Mesenchymal stem cell (in vitro differentiated cells and primary cell): ENCODE results near the gene TRAFD1.
"Not testable (repeated sequence)": the region's sequence is repeated elsewhere in the genome, so short reads cannot be mapped to it uniquely, and the experiment has no call there.

ENCODE experiments used
- DNase-seq: peaks from one replicate; pipeline ENCODE4 v3.0.0-alpha.2; 2013
- H2AFZ ChIP-seq: one replicate; pipeline ENCODE4 v1.6.1; 2013; ENCODE audit warnings: low read depth, mild to moderate bottlenecking, control low read depth, inconsistent platforms, low read length, moderate library complexity
- H2AK5ac ChIP-seq: 2 replicates; pipeline ENCODE4 v1.6.1; 2013; ENCODE audit warnings: low read length, moderate library complexity, mild to moderate bottlenecking, inconsistent platforms; ENCODE audit not compliant: severe bottlenecking
- H2BK120ac ChIP-seq: one replicate; pipeline ENCODE4 v1.6.1; 2013; ENCODE audit warnings: low read depth, mild to moderate bottlenecking, inconsistent platforms, low read length, moderate library complexity
- H2BK12ac ChIP-seq, 2 experiments: one replicate each; pipeline ENCODE4 v1.6.1; 2013; ENCODE audit warnings: inconsistent platforms in 2 of 2, low read length in 2 of 2, mild to moderate bottlenecking in 2 of 2, moderate library complexity in 2 of 2, control low read depth in 1 of 2
- H2BK15ac ChIP-seq: one replicate; pipeline ENCODE4 v1.6.1; 2013; ENCODE audit warnings: mild to moderate bottlenecking, low read depth, inconsistent platforms; ENCODE audit not compliant: poor library complexity, severe bottlenecking
- H2BK5ac ChIP-seq: 2 replicates; pipeline ENCODE4 v1.6.1; 2013; ENCODE audit warnings: low read depth, mild to moderate bottlenecking, low read length, control low read depth, inconsistent platforms; ENCODE audit not compliant: poor library complexity, severe bottlenecking
- H3K14ac ChIP-seq, 2 experiments: one replicate each; pipeline ENCODE4 v1.6.1; 2013; ENCODE audit warnings: inconsistent platforms in 2 of 2, low read length in 2 of 2, control low read depth in 1 of 2, mild to moderate bottlenecking in 1 of 2, moderate library complexity in 1 of 2
- H3K18ac ChIP-seq, 2 experiments: one replicate each; pipeline ENCODE4 v1.6.1; 2013; ENCODE audit warnings: inconsistent platforms in 2 of 2, low read length in 2 of 2, control low read depth in 1 of 2, low read depth in 1 of 2, mild to moderate bottlenecking in 1 of 2
- H3K23ac ChIP-seq, 2 experiments: one replicate each; pipeline ENCODE4 v1.6.1; 2013; ENCODE audit warnings: inconsistent platforms in 2 of 2, low read length in 2 of 2, mild to moderate bottlenecking in 2 of 2, moderate library complexity in 2 of 2, control low read depth in 1 of 2
- H3K27ac ChIP-seq: 2 replicates; pipeline ENCODE4 v1.5.1; 2013; ENCODE audit warnings: mild to moderate bottlenecking, moderate library complexity, low read length, control low read depth, inconsistent platforms; ENCODE audit not compliant: poor library complexity, severe bottlenecking
- H3K27me3 ChIP-seq, 2 experiments: 2 replicates each; pipeline versions ENCODE4 v1.6.1 to v1.7.0; 2013; ENCODE audit warnings: low read length in 2 of 2, mild to moderate bottlenecking in 2 of 2, moderate library complexity in 2 of 2, control low read depth in 1 of 2, inconsistent platforms in 1 of 2; ENCODE audit not compliant: control insufficient read depth in 1 of 2, insufficient read depth in 1 of 2
- H3K36me3 ChIP-seq, 2 experiments: 2 replicates each; pipeline versions ENCODE4 v1.6.1 to v1.7.0; 2013; ENCODE audit warnings: low read length in 2 of 2, control low read depth in 1 of 2, inconsistent platforms in 1 of 2, low read depth in 1 of 2, mild to moderate bottlenecking in 1 of 2; ENCODE audit not compliant: insufficient read depth in 2 of 2, control insufficient read depth in 1 of 2
- H3K4ac ChIP-seq, 2 experiments: one replicate each; pipeline ENCODE4 v1.6.1; 2013; ENCODE audit warnings: inconsistent platforms in 2 of 2, low read length in 2 of 2, mild to moderate bottlenecking in 2 of 2, moderate library complexity in 2 of 2, control low read depth in 1 of 2, low read depth in 1 of 2
- H3K4me1 ChIP-seq: 2 replicates; pipeline ENCODE4 v1.6.1; 2013; ENCODE audit warnings: low read depth, low read length, control low read depth; ENCODE audit not compliant: control insufficient read depth, insufficient read depth
- H3K4me2 ChIP-seq: 2 replicates; pipeline ENCODE4 v1.6.1; 2013; ENCODE audit warnings: low read length, mild to moderate bottlenecking, inconsistent platforms; ENCODE audit not compliant: poor library complexity, severe bottlenecking
- H3K4me3 ChIP-seq, 2 experiments: 2 replicates each; pipeline versions ENCODE4 v1.5.1 to v1.7.0; 2013; ENCODE audit warnings: low read length in 2 of 2, mild to moderate bottlenecking in 2 of 2, control low read depth in 1 of 2, low read depth in 1 of 2; ENCODE audit not compliant: insufficient read depth in 1 of 2
- H3K79me1 ChIP-seq: replicated peaks from 2 replicates; pipeline ENCODE4 v1.6.1; 2013; ENCODE audit warnings: mild to moderate bottlenecking, control low read depth, low read length, inconsistent platforms; ENCODE audit not compliant: poor library complexity, severe bottlenecking
- H3K9ac ChIP-seq: 2 replicates; pipeline ENCODE4 v1.7.0; 2013; ENCODE audit warnings: mild to moderate bottlenecking, low read length, moderate library complexity
- H3K9me3 ChIP-seq: 2 replicates; pipeline ENCODE4 v1.7.0; 2013; ENCODE audit warnings: mild to moderate bottlenecking, low read length; ENCODE audit not compliant: control insufficient read depth
- H4K8ac ChIP-seq: one replicate; pipeline ENCODE4 v1.6.1; 2013; ENCODE audit warnings: inconsistent platforms, mild to moderate bottlenecking, low read length, moderate library complexity
- H4K91ac ChIP-seq: one replicate; pipeline ENCODE4 v1.6.1; 2013; ENCODE audit warnings: mild to moderate bottlenecking, low read length, inconsistent platforms
- WGBS: methylation state at CpG from one replicate; pipeline ENCODE4 v1.1.7; 2013; ENCODE audit warnings: mixed read lengths; 5-methylcytosine and 5-hydroxymethylcytosine counted together

TRAFD1 gene

GRCh38 chr12:112096070-112096469 is 29.3 kb upstream of the TRAFD1 start:
- Histone ChIP-seq H2AFZ (no peak overlapping the region), H3K9me3 (no peaks in the 10 kb centered on the region), H3K4ac (no peak overlapping the region)

GRCh38 chr12:112096667-112097066 is 28.7 kb upstream of the TRAFD1 start:
- no peak overlapping the region for H2BK5ac ChIP-seq
- WGBS: 13% methylated on average over 2 of the region's 2 CpGs

More at GRCh38 chr12:112096070-112096469, 29.3 kb upstream of the TRAFD1 start:
- no peak overlapping the region for H3K18ac ChIP-seq
- peaks cover 31 to 41% of the 10 kb centered on the region in 2 experiments for H3K36me3 ChIP-seq
- DNase-seq: no peak
- peaks cover 9% of the 10 kb centered on the region for H3K79me1 ChIP-seq
- H3K4me2 ChIP-seq: no peak overlapping the region
- H3K4me3 ChIP-seq: no peak overlapping the region
- H2BK120ac ChIP-seq: no peak overlapping the region
- no peak overlapping the region for H2BK12ac ChIP-seq
- peaks cover 3% of the 10 kb centered on the region for H3K4me1 ChIP-seq
- no peak overlapping the region for H3K14ac ChIP-seq
- no peak overlapping the region for H4K91ac ChIP-seq
- no peak overlapping the region for H2BK5ac ChIP-seq
- H3K23ac ChIP-seq: no peak overlapping the region
- peak overlapping the region; percentile 65 for H3K9ac ChIP-seq
- H3K27ac ChIP-seq: peak overlapping the region; percentile 23
- H2AK5ac ChIP-seq: no peak overlapping the region
- no peaks in the 10 kb centered on the region for H3K27me3 ChIP-seq
- H4K8ac ChIP-seq: no peak overlapping the region
- no peak overlapping the region for H2BK15ac ChIP-seq

GRCh38 chr12:112097641-112098040 is 27.7 kb upstream of the TRAFD1 start:
- Histone ChIP-seq H3K36me3 (peaks cover 23 to 34% of the 10 kb centered on the region in 2 experiments), H3K4me2 (no peak overlapping the region), H3K4me1 (peaks cover 3% of the 10 kb centered on the region), H3K9me3 (no peaks in the 10 kb centered on the region), H3K9ac (no peak overlapping the region), H4K8ac (no peak overlapping the region), H3K14ac (no peak overlapping the region), H2BK12ac (peak overlapping the region in 1 of 2 experiments; percentile 39), H2AK5ac (no peak overlapping the region), H2AFZ (no peak overlapping the region), H2BK5ac (no peak overlapping the region), H2BK15ac (no peak overlapping the region), H3K4me3 (no peak overlapping the region), H3K27ac (no peak overlapping the region), H2BK120ac (no peak overlapping the region), H3K27me3 (no peaks in the 10 kb centered on the region), H3K18ac (no peak overlapping the region), H4K91ac (no peak overlapping the region), H3K23ac (no peak overlapping the region), H3K79me1 (peaks cover 4% of the 10 kb centered on the region), H3K4ac (no peak overlapping the region)
- WGBS: 85% methylated on average over 8 of the region's 8 CpGs
- DNase-seq: no peak

More at GRCh38 chr12:112096667-112097066, 28.7 kb upstream of the TRAFD1 start:
- H3K27ac ChIP-seq: peak overlapping the region; percentile 66
- no peak overlapping the region for H3K4me2 ChIP-seq
- no peak overlapping the region for H2BK12ac ChIP-seq
- H3K79me1 ChIP-seq: peaks cover 6% of the 10 kb centered on the region
- H3K18ac ChIP-seq: no peak overlapping the region
- H3K27me3 ChIP-seq: no peaks in the 10 kb centered on the region
- no peak overlapping the region for H4K91ac ChIP-seq
- no peak overlapping the region for H3K23ac ChIP-seq
- H2BK15ac ChIP-seq: no peak overlapping the region
- H3K4me1 ChIP-seq: peaks cover 3% of the 10 kb centered on the region
- no peak overlapping the region for H3K4me3 ChIP-seq
- H3K14ac ChIP-seq: no peak overlapping the region
- peaks cover 25 to 39% of the 10 kb centered on the region in 2 experiments for H3K36me3 ChIP-seq
- no peak overlapping the region for H2BK120ac ChIP-seq
- peak; percentile 77 for DNase-seq
- H2AFZ ChIP-seq: no peak overlapping the region
- H3K9me3 ChIP-seq: no peaks in the 10 kb centered on the region
- no peak overlapping the region for H2AK5ac ChIP-seq
- H4K8ac ChIP-seq: no peak overlapping the region
- H3K9ac ChIP-seq: peak overlapping the region; percentile 65
- H3K4ac ChIP-seq: no peak overlapping the region

- H3K18ac ChIP-seq, H3K9me3 ChIP-seq, H3K14ac ChIP-seq, H3K4me2 ChIP-seq, H3K79me1 ChIP-seq, H2AK5ac ChIP-seq, H3K9ac ChIP-seq, DNase-seq, H2BK15ac ChIP-seq, H3K23ac ChIP-seq, H4K91ac ChIP-seq, H2AFZ ChIP-seq, H3K27me3 ChIP-seq, H2BK5ac ChIP-seq, H4K8ac ChIP-seq, H3K4me1 ChIP-seq, H2BK120ac ChIP-seq, H2BK12ac ChIP-seq, H3K4me3 ChIP-seq, H3K4ac ChIP-seq, H3K27ac ChIP-seq: not testable (repeated sequence)
- H3K36me3 ChIP-seq: peaks cover 17 to 40% of the 10 kb centered on the region in 2 experiments
- 97% methylated on average over 15 of the region's 15 CpGs for WGBS
These were observed 24.9 kb upstream of the TRAFD1 start for GRCh38 chr12:112100500-112100899.
